Stomach (tissue), 9 donors: Measurements from ENCODE around the gene LRMDA. TPM values are rescaled to one million over a fixed set of nuclear protein-coding genes. Genes with fewer than 3 reads are reported as not detected.
A peak's percentile ranks its signal among the peaks of the same experiment; 100 is the strongest.

Source experiments
- DNase-seq, 2 donors: peaks; one replicate each; pipeline versions ENCODE4 v3.0.0 to v3.0.0-alpha.2; 2013 to 2019
- H3K27ac ChIP-seq, 5 donors: fragments of 200-600 bp in 4 of 5; sonication (generic) in 4 of 5; one replicate each; pipeline ENCODE4 v1.5.1; 2013 to 2019; ENCODE audit warnings: mild to moderate bottlenecking in 1 of 5, moderate library complexity in 1 of 5
- H3K27me3 ChIP-seq, 3 donors: fragments of 200-600 bp; sonication (generic); one replicate each; pipeline ENCODE4 v1.5.1; 2017 to 2019; ENCODE audit warnings: mixed run types in 1 of 3
- H3K36me3 ChIP-seq, 4 donors: fragments of 200-600 bp; sonication (generic); 1 replicate in 3 of 4; 2 replicates in 1 of 4; pipeline ENCODE4 v1.5.1; 2016 to 2019
- H3K4me1 ChIP-seq, 4 donors: fragments of 200-600 bp; sonication (generic); one replicate each; pipeline ENCODE4 v1.5.1; 2016 to 2019
- H3K4me3 ChIP-seq, 4 donors: fragments of 200-600 bp; sonication (generic) in 3 of 4; one replicate each; pipeline ENCODE4 v1.5.1; 2016 to 2019; ENCODE audit warnings: mild to moderate bottlenecking in 1 of 4
- H3K9me3 ChIP-seq, 4 donors: fragments of 200-600 bp; sonication (generic); one replicate each; pipeline ENCODE4 v1.5.1; 2016 to 2019
- EP300 ChIP-seq: sonication (generic); formaldehyde crosslinking; IDR thresholded peaks from one replicate; pipeline ENCODE4 v1.6.1; 2017; ENCODE audit warnings: antibody characterized with exemption
- POLR2A ChIP-seq, 4 donors: fragments of 450-650 bp; IDR thresholded peaks; one replicate each; pipeline ENCODE4 v1.6.1; 2016; ENCODE audit warnings: antibody characterized with exemption in 4 of 4, control low read depth in 2 of 4, mild to moderate bottlenecking in 1 of 4, moderate library complexity in 1 of 4
- POLR2AphosphoS5 ChIP-seq, 3 donors: sonication (generic); formaldehyde crosslinking; IDR thresholded peaks; one replicate each; pipeline ENCODE4 v1.6.1; 2016; ENCODE audit warnings: antibody characterized with exemption in 3 of 3
- WGBS, 5 donors: extraction: QIAGEN DNeasy Blood & Tissue Kit in 3 of 5; methylation state at CpG; one replicate each; pipeline versions ENCODE4 v1.1.5 to v1.1.7; 2013 to 2018; 5-methylcytosine and 5-hydroxymethylcytosine counted together
- intact Hi-C: fragments of 100-400 bp; cut with DNase I; formaldehyde crosslinking; loops from one replicate; pipeline ENCODE4 v1.15.1; 2023; ENCODE audit warnings: low total_unique reads
- polyA plus RNA-seq, 3 donors: library from polyadenylated mRNA; stranded (reverse); fragments of 200-250 nt; gene quantifications; one replicate each; pipeline ENCODE4 v1.2.3, GENCODE V29; 2013
- total RNA-seq, 5 donors: library from RNA; depleted of rRNA; stranded (reverse); fragments of >200 nt; gene quantifications; one replicate each; pipeline versions ENCODE4 v1.1.0 to v1.2.3, GENCODE V29; 2014 to 2016
- TF ChIP-seq, protein P1 (sequence below), 7 experiments: fragments of 450-650 bp in 4 of 7; fragments of 200-600 bp in 3 of 7; sonication (generic) in 3 of 7; IDR thresholded peaks; one replicate each; pipeline ENCODE4 v1.5.1; 2016 to 2019; ENCODE audit warnings: antibody characterized with exemption in 7 of 7, control low read depth in 2 of 7, mild to moderate bottlenecking in 1 of 7
- donor health status: healthy with polysubstance abuse.
- donor health status: Bipolar disorder and iron deficiency.
- donor health status: healthy.

The LRMDA gene
- total and polyA plus RNA-seq, 8 donors, result 1.3 to 30.2 (median 13.6) TPM; not detected in 1

DNA sequence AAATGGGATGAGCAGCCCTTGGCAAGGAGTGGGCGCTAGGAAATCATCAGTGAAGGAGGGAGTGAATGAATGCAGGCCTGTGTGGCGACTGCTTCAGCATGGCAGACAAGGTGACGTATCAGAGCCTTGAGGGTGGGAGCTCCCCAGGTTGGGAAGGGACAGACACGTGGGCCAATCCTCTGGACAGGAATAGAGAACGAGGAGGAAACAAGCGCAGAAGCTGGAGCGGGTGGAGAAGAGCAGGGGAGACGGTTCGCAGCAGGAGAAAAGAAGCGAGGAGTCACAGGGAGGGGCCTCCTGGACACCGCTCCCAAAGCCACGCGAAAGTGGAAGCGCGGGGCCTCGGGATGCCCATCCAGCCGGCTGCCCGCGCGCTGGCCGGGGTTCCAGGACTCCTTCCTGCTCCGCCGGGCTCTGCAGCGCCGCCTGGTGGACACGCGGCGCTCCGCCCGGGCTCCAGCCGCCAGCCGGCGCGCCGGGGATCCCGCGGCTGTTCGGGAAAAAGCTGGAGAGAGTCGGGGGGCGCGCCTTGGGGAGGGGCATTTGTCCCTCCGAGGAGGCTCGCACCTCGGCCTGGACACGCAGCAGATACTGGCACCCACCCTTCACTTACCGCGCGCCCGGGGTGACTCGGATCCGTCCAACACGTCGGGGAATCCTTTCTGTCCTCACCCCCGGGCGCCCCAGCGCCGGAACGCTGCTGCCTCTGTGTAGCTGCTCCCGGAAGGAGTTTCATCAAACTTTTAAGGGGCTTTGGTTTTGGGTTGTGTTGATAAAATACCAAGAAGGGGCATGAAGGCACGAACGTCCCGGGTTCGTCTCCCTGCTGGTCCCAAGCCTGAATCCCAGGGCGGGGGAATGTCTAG lies 36.1 kb upstream of the LRMDA start:
- DNase-seq, result peak; percentile 54 to 91
- TF ChIP-seq POLR2AphosphoS5 (IDR thresholded peaks at IDR 0.05) (peak in 1 of 3 donors; percentile 25), POLR2A (IDR thresholded peaks at IDR 0.05) (no peak), EP300 (no peak)
- TF ChIP-seq, protein P1, sequence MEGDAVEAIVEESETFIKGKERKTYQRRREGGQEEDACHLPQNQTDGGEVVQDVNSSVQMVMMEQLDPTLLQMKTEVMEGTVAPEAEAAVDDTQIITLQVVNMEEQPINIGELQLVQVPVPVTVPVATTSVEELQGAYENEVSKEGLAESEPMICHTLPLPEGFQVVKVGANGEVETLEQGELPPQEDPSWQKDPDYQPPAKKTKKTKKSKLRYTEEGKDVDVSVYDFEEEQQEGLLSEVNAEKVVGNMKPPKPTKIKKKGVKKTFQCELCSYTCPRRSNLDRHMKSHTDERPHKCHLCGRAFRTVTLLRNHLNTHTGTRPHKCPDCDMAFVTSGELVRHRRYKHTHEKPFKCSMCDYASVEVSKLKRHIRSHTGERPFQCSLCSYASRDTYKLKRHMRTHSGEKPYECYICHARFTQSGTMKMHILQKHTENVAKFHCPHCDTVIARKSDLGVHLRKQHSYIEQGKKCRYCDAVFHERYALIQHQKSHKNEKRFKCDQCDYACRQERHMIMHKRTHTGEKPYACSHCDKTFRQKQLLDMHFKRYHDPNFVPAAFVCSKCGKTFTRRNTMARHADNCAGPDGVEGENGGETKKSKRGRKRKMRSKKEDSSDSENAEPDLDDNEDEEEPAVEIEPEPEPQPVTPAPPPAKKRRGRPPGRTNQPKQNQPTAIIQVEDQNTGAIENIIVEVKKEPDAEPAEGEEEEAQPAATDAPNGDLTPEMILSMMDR (IDR thresholded peaks at IDR 0.05), result peak in 5 of 7 experiments; percentile 57 to 97 (median 95)
- peak overlapping the region; percentile 82 to 99 (median 95) for H3K27ac ChIP-seq
- H3K36me3 ChIP-seq, result peaks cover 6 to 27% (median 14%) of the 10 kb centered on the region in 4 donors
- no peaks in the 10 kb centered on the region for H3K9me3 ChIP-seq
- peaks cover 5 to 38% (median 33%) of the 10 kb centered on the region in 4 donors for H3K4me1 ChIP-seq
- 13 to 36% (median 19%) methylated on average over 35 to 64 of the region's 64 CpGs for WGBS, 5 donors
- peaks cover 0 to 27% (median 0%) of the 10 kb centered on the region in 3 donors for H3K27me3 ChIP-seq
- peak overlapping the region; percentile 75 to 98 (median 87) for H3K4me3 ChIP-seq
- intact Hi-C loops, result loop anchor here (10.0 kb wide), 1 partner anchor 640 kb away; no protein-coding TSS in a partner anchor

DNA sequence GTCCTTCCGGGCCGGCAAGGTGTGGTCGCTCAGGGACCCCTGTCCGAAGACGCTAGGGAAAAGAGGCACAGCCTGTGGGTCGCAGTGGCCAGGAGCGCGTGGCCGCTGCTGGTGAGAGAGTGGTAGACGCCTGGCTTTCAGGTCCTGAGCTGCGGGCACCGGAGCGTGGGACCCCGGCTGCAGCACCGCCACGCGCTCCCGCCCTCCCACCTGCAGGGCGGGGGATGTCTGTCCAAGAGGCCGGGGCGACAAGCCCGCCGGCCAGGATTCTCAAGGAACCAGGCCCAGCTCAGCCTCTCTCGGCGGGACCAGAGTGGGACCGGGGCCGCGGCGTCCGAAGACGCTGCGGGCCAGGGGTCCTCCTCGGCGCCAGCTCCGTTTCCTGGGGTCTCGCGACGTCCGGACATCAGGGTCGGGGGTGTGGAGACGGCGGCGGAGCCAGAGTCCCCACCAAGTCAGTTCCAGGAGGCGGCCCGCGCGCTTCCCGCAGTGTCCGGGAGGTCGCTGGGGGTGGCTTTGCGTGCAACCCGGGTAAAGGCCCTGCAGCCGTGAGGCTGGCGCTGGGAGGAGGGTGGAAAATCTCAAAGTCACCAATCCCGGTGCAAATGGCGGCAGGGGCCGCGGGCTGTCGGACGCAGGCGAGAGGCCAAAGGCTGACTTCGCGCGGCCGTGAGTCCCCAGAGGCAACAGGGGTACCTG lies 35.3 kb upstream of the LRMDA start:
- intact Hi-C loops, result loop anchor here (10.0 kb wide), 1 partner anchor 639 kb away; no protein-coding TSS in a partner anchor
- DNase-seq, result peak in 1 of 2 donors; percentile 67
- TF ChIP-seq EP300 (no peak), POLR2AphosphoS5 (IDR thresholded peaks at IDR 0.05) (no peak), POLR2A (IDR thresholded peaks at IDR 0.05) (no peak)
- TF ChIP-seq, protein P1 (IDR thresholded peaks at IDR 0.05), result no peak
- peak overlapping the region; percentile 75 to 98 (median 87) for H3K4me3 ChIP-seq
- 11 to 31% (median 13%) methylated on average over 39 to 65 of the region's 65 CpGs for WGBS, 5 donors
- H3K36me3 ChIP-seq, result peaks cover 6 to 27% (median 14%) of the 10 kb centered on the region in 4 donors
- peaks cover 0 to 27% (median 0%) of the 10 kb centered on the region in 3 donors for H3K27me3 ChIP-seq
- no peaks in the 10 kb centered on the region for H3K9me3 ChIP-seq
- H3K4me1 ChIP-seq, result peaks cover 5 to 39% (median 33%) of the 10 kb centered on the region in 4 donors
- H3K27ac ChIP-seq, result peak overlapping the region; percentile 82 to 99 (median 95)

DNA sequence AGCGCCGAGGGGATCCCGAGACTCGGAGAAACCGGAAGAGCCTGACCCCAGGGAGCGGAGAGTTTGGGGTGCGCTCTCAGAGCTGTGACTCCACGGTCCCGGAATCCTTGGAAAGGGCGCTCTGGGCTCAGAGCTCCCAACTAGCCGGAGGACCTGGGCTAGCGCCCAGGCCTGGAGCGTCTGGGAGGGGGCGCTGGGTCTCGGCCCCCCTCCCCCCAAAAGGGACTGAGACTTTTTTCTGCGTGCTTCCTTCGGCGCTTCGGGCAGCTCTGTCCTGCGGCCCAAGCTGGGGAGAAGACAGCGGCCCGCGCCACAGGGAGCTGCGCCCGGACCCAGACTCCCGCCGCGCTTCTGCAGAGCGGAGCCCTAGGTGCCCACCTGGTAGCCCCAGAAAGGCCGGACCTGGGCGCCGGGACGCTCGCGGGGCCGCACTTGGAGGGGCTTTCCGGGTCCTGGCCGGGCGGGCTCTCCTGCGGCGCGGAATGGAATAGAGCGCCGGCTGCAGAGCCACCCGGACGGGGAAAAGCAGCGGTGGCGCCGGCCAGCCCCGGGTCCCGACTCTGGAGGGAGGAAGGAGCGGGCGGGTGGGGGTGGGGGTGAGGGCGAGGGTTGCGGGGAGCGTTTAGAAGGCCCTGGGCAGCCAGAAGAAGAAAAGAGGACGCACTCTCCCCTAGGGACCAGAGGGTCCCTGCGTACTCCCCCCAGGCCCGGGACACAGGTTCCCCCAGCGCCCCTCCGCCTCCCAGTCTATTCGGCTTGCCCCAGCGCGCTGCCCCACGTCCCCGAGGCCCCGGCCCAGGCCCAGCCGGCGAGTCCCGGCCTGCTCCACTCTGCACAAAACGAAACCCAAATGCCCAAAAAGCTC lies 34.6 kb upstream of the LRMDA start:
- Histone ChIP-seq H3K4me3 (peak overlapping the region; percentile 75 to 98 (median 87)), H3K9me3 (no peaks in the 10 kb centered on the region), H3K27ac (peak overlapping the region; percentile 82 to 99 (median 95)), H3K36me3 (peaks cover 6 to 27% (median 14%) of the 10 kb centered on the region in 4 donors), H3K4me1 (peaks cover 5 to 39% (median 33%) of the 10 kb centered on the region in 4 donors), H3K27me3 (peaks cover 0 to 31% (median 0%) of the 10 kb centered on the region in 3 donors)
- TF ChIP-seq, protein P1 (IDR thresholded peaks at IDR 0.05), result no peak
- TF ChIP-seq POLR2A (IDR thresholded peaks at IDR 0.05), result no peak
- no peak for TF ChIP-seq POLR2AphosphoS5 (IDR thresholded peaks at IDR 0.05)
- TF ChIP-seq EP300, result no peak
- 3 to 38% (median 13%) methylated on average over 41 to 71 of the region's 71 CpGs for WGBS, 5 donors
- intact Hi-C loops, result loop anchor here (10.0 kb wide), 1 partner anchor 638 kb away; no protein-coding TSS in a partner anchor
- DNase-seq, result peak; percentile 50 to 74
